Caco-2 (cell line): Measurements from ENCODE around the gene NKAIN4. TPM values are rescaled to one million over a fixed set of nuclear protein-coding genes. Genes with fewer than 3 reads are reported as not detected.
A peak's percentile ranks its signal among the peaks of the same experiment; 100 is the strongest.

ENCODE experiments used
- BruUV-seq: library from RNA; stranded (reverse); fragments of 400-500 nt; replicated peaks from 2 replicates; lab custom pipeline; 2021; lab: Mats Ljungman, UMichigan
- CTCF ChIA-PET: fragments of 300-600 bp; sonication (Branson Sonifier 250); formaldehyde crosslinking; loops from one replicate; lab custom pipeline; 2022; ENCODE audit warnings: antibody characterized with exemption; lab: Charles Lee
- POLR2A ChIA-PET: fragments of 300-600 bp; sonication (Branson Sonifier 250); formaldehyde crosslinking; loops from one replicate; lab custom pipeline; 2022; ENCODE audit warnings: antibody characterized with exemption; lab: Charles Lee
- DNase-seq, 2 experiments: peaks; one replicate each; pipeline versions ENCODE4 v3.0.0 to v3.0.0-alpha.2; 2020 to 2022
- H3K27me3 ChIP-seq: replicated peaks from 2 replicates; pipeline ENCODE4 v1.6.0; 2011; ENCODE audit warnings: low read length; ENCODE audit not compliant: control insufficient read depth, insufficient read depth
- H3K36me3 ChIP-seq: 2 replicates; pipeline ENCODE4 v1.5.1; 2011; ENCODE audit warnings: low read length; ENCODE audit not compliant: control insufficient read depth, insufficient read depth
- H3K4me1 ChIP-seq: fragments of 250-450 bp; sonication (Bioruptor Pico); 2 replicates; pipeline ENCODE4 v1.5.1; 2020; ENCODE audit warnings: mild to moderate bottlenecking
- H3K4me3 ChIP-seq: 2 replicates; pipeline ENCODE4 v1.5.1; 2011; ENCODE audit warnings: low read depth, mild to moderate bottlenecking, control low read depth, low read length
- H3K9me3 ChIP-seq: fragments of 250-450 bp; sonication (Bioruptor Pico); 2 replicates; pipeline ENCODE4 v1.5.1; 2020; ENCODE audit warnings: mild to moderate bottlenecking, moderate library complexity
- H3K27ac Mint-ChIP-seq: one replicate; pipeline ENCODE4 v1.8.0; 2022; ENCODE audit warnings: mixed read lengths; ENCODE audit not compliant: unreplicated experiment
- H3K27me3 Mint-ChIP-seq: one replicate; pipeline ENCODE4 v1.8.0; 2022; ENCODE audit warnings: mixed read lengths; ENCODE audit not compliant: insufficient read depth, unreplicated experiment
- H3K36me3 Mint-ChIP-seq: one replicate; pipeline ENCODE4 v1.8.0; 2022; ENCODE audit warnings: mild to moderate bottlenecking, mixed read lengths; ENCODE audit not compliant: insufficient read depth, unreplicated experiment
- H3K4me1 Mint-ChIP-seq: one replicate; pipeline ENCODE4 v1.8.0; 2022; ENCODE audit warnings: low read depth, mixed read lengths; ENCODE audit not compliant: unreplicated experiment
- H3K4me3 Mint-ChIP-seq: one replicate; pipeline ENCODE4 v1.8.0; 2022; ENCODE audit warnings: mild to moderate bottlenecking, moderate library complexity, mixed read lengths; ENCODE audit not compliant: unreplicated experiment
- H3K9me3 Mint-ChIP-seq: one replicate; pipeline ENCODE4 v1.8.0; 2022; ENCODE audit warnings: mixed read lengths; ENCODE audit not compliant: unreplicated experiment
- intact Hi-C: fragments of 100-400 bp; cut with micrococcal nuclease; formaldehyde crosslinking; loops from one replicate; pipeline ENCODE4 v1.10.0; 2022; ENCODE audit not compliant: unreplicated experiment
- total RNA-seq: library from RNA; stranded (reverse); gene quantifications from 2 replicates; pipeline ENCODE4 v1.2.3, GENCODE V29; 2022
- TF ChIP-seq, protein P1 (sequence below), 2 experiments: fragments of 200-600 bp in 1 of 2; IDR thresholded peaks; 1 replicate in 1 of 2; 2 replicates in 1 of 2; pipeline versions ENCODE4 v1.5.1 to v1.8.0; 2011 to 2022; ENCODE audit warnings: antibody characterized with exemption in 1 of 2, control low read depth in 1 of 2, inconsistent platforms in 1 of 2, low read depth in 1 of 2, low read length in 1 of 2, mild to moderate bottlenecking in 1 of 2, moderate library complexity in 1 of 2; ENCODE audit not compliant: insufficient read depth in 1 of 2, severe bottlenecking in 1 of 2, unreplicated experiment in 1 of 2

Gene NKAIN4
- total RNA-seq, 1 experiment from 2014 or later: 2.7 TPM

DNA sequence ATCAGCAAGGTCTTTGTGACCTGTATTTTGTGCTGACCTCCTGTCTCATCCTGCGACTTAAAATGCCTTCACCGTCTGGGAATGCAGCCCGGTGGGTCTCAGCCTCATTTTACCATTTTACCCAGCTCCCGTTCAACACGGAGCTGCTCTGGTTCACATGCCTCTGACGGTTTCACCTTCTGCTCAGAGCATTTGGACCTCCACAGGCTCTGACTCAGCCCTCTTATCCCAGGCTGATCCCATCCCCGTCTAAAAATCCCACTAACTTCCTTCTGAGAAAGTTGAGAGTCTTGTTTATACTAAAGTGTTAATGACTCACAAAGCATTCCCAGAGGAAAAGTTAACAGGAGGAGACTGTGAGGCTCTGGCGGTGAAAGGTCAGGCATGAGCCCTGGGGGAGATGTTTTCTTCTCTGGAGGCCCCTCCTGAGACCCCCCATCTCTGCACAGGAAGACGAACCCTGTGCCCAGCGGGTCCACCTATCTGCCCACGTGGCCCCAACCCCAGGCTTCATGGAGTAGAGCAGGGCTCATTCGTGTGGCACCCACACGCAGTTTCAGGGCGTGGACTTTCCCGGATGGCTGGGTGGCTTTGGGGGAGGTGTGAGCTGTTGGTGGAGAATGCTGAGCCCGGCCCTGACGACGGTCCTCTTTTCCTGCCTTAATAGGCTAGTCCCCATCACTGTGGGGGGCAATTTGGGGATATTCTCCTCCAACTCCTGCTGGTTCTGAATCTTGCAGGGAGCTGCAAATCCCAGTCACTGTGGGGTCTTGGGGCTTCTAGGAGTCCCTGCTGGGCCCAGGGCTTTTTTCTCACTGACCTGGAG lies 21.8 kb downstream of the NKAIN4 start:
- TF ChIP-seq, protein P1, sequence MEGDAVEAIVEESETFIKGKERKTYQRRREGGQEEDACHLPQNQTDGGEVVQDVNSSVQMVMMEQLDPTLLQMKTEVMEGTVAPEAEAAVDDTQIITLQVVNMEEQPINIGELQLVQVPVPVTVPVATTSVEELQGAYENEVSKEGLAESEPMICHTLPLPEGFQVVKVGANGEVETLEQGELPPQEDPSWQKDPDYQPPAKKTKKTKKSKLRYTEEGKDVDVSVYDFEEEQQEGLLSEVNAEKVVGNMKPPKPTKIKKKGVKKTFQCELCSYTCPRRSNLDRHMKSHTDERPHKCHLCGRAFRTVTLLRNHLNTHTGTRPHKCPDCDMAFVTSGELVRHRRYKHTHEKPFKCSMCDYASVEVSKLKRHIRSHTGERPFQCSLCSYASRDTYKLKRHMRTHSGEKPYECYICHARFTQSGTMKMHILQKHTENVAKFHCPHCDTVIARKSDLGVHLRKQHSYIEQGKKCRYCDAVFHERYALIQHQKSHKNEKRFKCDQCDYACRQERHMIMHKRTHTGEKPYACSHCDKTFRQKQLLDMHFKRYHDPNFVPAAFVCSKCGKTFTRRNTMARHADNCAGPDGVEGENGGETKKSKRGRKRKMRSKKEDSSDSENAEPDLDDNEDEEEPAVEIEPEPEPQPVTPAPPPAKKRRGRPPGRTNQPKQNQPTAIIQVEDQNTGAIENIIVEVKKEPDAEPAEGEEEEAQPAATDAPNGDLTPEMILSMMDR (IDR thresholded peaks at IDR 0.05; ENCODE audit: insufficient read depth in 1 of 2, low read depth in 1 of 2, low read length in 1 of 2, severe bottlenecking in 1 of 2, unreplicated experiment in 1 of 2): no peak
- Mint-ChIP-seq H3K9me3 (no peaks in the 10 kb centered on the region), H3K27ac (peak overlapping the region; percentile 54), H3K36me3 (no peaks in the 10 kb centered on the region), H3K27me3 (no peaks in the 10 kb centered on the region), H3K4me3 (no peak overlapping the region), H3K4me1 (peaks cover 24% of the 10 kb centered on the region)
- intact Hi-C loops: no loop called here
- Histone ChIP-seq H3K36me3 (no peaks in the 10 kb centered on the region), H3K4me3 (no peak overlapping the region), H3K4me1 (peaks cover 60% of the 10 kb centered on the region), H3K9me3 (no peaks in the 10 kb centered on the region), H3K27me3 (no peaks in the 10 kb centered on the region)
- ChIA-PET CTCF (interaction anchor here (0.9 to 5.6 kb wide), 3 partner anchors 8 to 149 kb away, joined by 3 to 122 read pairs (median 3); no protein-coding TSS in a partner anchor), POLR2A (no interaction called here)
- no TSS peak for BruUV-seq
- DNase-seq: no peak

DNA sequence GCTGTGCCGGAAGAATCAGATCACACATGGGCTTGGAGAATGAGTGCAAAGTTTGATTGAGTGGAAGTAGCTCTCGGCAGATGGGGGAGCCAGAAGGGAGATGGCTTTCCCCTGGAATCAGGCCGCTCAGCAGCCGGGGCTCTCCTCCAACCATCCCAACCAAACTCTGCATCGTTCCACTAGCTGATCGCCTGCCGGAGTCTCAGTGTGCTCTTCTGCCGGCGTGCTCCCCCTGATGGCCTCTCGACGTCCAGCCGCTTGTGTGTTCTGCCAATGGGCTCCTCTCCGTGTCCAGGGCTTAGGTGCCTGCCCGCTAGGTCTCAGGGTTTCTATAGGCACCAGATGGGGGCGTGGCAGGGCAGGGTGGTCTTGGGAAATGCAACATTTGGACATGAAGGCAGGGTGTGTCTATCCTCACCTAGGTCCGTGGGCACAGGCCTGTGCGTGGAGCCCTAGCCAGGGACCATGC lies 23.4 kb downstream of the NKAIN4 start:
- H3K4me1 ChIP-seq: peaks cover 52% of the 10 kb centered on the region
- no peaks in the 10 kb centered on the region for H3K27me3 Mint-ChIP-seq
- TF ChIP-seq, protein P1 (IDR thresholded peaks at IDR 0.05; ENCODE audit: insufficient read depth in 1 of 2, low read depth in 1 of 2, low read length in 1 of 2, severe bottlenecking in 1 of 2, unreplicated experiment in 1 of 2): peak; percentile 11 to 29
- no peak overlapping the region for H3K4me3 ChIP-seq
- no peaks in the 10 kb centered on the region for H3K36me3 ChIP-seq
- no peak for DNase-seq
- no peaks in the 10 kb centered on the region for H3K36me3 Mint-ChIP-seq
- intact Hi-C loops: no loop called here
- ChIA-PET POLR2A (no interaction called here), CTCF (interaction anchor here (0.5 to 1.3 kb wide), 3 partner anchors 21 to 872 kb away, joined by 3 to 4 read pairs (median 3); no protein-coding TSS in a partner anchor)
- no peak overlapping the region for H3K4me3 Mint-ChIP-seq
- H3K4me1 Mint-ChIP-seq: peaks cover 24% of the 10 kb centered on the region
- no peaks in the 10 kb centered on the region for H3K9me3 Mint-ChIP-seq
- no TSS peak for BruUV-seq
- no peak overlapping the region for H3K27ac Mint-ChIP-seq
- no peaks in the 10 kb centered on the region for H3K9me3 ChIP-seq
- H3K27me3 ChIP-seq: no peaks in the 10 kb centered on the region

DNA sequence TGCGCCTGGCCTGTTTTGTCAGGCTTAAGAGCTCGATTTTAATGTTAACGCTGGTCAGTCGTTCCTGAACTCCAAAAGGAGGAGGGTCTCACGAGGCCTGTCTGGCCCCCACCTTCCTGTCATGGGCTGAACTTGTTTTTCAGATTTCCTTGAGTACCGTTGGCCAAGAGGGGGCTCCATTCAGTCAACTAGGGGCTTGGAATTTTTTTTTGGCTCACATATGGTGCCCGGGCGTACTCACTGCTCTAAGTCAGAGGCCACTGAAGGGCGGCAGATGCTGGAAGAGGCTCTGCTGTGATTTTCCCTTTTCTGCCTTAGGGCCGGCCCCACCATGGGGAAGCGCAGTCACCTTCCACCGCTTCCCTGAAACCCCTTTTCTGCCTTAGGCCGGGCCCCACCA lies 25.5 kb downstream of the NKAIN4 start:
- ChIA-PET CTCF (no interaction called here), POLR2A (no interaction called here)
- Mint-ChIP-seq H3K27me3 (no peaks in the 10 kb centered on the region), H3K4me1 (peaks cover 17% of the 10 kb centered on the region), H3K27ac (no peak overlapping the region), H3K9me3 (no peaks in the 10 kb centered on the region), H3K36me3 (no peaks in the 10 kb centered on the region), H3K4me3 (no peak overlapping the region)
- Histone ChIP-seq H3K27me3 (no peaks in the 10 kb centered on the region), H3K4me3 (no peak overlapping the region), H3K36me3 (no peaks in the 10 kb centered on the region), H3K9me3 (no peaks in the 10 kb centered on the region), H3K4me1 (peaks cover 42% of the 10 kb centered on the region)
- BruUV-seq: no TSS peak
- intact Hi-C loops: no loop called here
- TF ChIP-seq, protein P1 (IDR thresholded peaks at IDR 0.05; ENCODE audit: insufficient read depth in 1 of 2, low read depth in 1 of 2, low read length in 1 of 2, severe bottlenecking in 1 of 2, unreplicated experiment in 1 of 2): no peak
- DNase-seq: no peak
